HG02610 (cell line): Measurements from ENCODE around the gene TTF2.

ENCODE experiments used
- ATAC-seq: cut with Tn5 transposase; IDR thresholded peaks from one replicate; pipeline ENCODE4 v1.9.1; 2021; ENCODE audit warnings: mild to moderate bottlenecking, moderate library complexity; ENCODE audit not compliant: unreplicated experiment

TTF2 gene

DNA sequence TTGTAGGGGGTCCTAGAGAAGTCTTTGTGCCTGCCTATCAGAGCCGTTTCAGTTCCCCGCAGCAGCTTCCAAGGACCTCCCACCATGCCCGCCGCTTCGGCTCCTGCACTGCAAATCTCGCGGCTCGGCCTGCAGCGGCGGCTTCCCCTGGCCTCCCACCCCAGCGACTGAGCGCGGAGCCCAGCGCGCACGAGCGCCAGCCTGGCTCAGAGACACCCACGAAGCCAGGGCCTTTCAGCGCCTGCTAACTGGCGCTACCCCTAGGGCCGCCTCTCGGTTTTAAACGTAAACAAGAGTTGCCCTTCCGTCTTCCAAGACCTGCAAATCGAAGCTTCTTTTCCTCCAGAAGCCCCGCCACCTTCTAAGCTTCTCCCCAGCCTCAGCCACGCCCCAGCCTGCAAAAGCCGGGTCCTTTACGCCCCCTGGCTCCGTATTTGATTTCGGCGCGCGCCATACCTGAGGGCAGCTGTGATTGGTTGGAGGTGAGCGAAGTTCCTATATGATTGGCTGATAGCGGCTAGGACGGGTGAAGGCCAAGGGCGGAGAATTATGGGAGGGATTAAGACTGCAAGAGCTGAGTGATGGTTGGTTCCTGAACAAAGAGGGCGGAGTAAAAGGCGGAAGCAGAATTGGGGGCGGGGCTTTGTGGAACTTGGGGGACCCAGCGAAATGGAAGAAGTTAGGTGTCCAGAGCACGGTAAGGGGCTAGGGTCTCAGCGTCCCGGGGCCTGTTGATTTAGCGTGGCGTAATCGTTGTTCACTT is at the start of gene TTF2:
Gene TTF2 (plus strand): TSS at position 649 of the 763 bp plus-strand sequence. CDS start 21 bp downstream, at position 670.
- ATAC-seq, result peak; percentile 90

DNA sequence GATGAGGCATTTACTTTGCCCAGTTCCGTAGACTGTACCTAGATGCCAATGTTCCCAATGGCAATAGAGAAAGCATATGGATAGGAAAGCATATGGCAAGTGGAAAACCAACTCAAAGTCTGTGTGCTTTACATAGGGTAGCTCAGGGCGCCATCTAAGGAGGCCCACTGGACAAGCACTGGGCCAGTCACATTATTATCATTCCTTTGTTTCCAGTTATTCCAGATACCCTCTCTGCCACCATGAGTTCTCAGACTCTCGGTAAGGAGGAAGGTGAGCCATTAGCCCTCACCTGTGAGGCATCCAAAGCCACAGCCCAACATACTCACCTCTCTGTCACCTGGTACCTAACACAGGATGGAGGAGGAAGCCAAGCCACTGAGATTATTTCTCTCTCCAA is 48.8 kb upstream of the TTF2 start:
- no peak for ATAC-seq

DNA sequence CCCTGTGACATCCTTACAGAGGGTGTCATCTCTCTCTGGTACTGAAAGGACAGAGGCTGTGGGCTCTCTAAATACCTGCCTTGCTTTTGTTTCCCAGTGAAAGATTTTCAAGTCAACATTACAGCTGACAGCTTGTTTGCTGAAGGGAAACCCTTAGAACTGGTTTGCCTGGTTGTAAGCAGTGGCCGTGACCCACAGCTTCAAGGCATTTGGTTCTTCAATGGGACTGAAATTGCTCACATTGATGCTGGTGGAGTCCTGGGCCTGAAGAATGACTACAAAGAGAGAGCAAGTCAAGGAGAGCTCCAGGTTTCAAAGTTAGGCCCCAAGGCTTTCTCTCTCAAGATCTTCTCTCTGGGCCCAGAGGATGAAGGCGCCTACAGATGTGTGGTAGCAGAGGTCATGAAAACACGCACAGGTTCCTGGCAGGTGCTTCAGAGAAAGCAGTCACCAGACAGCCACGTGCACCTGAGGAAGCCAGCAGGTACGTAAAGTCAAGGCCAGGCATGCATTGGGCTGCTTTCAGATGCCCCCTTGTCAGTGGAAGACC is 46.7 kb upstream of the TTF2 start:
- ATAC-seq, result no peak

DNA sequence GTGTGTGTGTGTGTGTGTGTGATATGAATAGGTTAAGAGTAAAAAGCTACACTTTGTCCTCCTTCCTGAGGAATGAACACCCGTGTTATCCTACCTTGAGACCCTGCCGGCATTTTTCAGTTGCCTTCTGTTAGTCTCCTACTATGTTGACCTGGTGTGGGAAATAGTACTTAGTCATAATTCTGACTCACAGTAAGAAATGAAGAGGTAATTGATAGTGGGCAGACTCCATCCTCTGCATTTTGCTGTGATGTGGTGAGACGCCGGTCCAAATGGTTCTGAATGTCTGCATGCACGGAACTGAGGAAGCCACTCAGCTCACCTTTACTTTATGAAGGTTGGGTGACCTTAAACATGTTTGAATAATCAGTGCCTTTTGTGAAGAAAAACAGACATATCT is 45.9 kb upstream of the TTF2 start:
- no peak for ATAC-seq

DNA sequence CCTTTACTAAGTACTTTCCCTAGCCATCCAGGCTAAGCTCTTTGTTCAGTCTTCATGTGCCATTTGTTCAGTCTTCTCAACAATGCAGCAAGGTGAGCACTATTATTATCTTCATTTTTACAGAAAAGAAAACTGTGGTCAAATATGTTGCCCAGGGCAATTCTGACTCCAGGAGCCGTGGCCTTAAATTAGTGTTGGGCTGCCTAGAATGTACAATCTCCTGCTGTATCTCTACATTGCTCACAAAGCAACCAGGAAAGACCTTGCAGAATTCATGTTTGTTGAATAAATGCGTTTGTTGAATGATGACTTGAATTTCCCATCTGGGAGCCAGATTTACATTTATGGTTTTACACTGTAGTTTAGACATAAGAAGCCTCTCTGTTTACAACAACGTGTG is 44.4 kb upstream of the TTF2 start:
- no peak for ATAC-seq

DNA sequence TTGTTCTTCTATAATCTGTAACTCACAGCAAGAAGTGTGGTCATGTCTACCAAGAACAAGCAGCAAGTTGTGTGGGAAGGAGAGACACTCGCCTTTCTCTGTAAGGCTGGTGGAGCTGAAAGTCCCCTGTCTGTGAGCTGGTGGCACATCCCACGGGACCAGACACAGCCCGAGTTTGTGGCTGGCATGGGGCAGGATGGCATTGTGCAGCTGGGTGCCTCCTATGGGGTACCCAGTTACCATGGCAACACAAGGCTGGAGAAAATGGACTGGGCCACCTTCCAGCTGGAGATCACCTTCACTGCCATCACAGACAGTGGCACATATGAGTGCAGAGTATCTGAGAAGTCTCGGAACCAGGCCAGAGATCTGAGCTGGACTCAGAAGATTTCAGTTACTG is 43.1 kb upstream of the TTF2 start:
- no peak for ATAC-seq

DNA sequence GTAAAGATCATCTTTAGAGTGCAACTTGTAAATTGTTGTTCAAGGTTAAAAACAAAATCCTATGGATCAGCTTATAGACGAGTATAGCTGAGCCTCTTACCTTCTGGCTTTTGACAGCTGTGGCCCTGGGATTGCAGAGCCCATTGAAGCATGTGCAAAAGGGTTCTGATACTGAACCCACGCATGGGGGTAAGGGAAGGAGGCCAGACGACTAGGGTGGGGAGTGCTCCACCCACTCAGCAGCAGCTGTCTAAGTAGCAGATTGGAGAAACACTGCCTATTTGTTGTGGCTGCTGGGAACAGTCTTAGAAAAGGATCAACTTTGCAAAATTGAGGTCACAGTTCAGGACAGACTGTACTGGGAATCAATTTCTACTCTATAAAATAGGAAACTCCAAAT is 42.5 kb upstream of the TTF2 start:
- no peak for ATAC-seq

DNA sequence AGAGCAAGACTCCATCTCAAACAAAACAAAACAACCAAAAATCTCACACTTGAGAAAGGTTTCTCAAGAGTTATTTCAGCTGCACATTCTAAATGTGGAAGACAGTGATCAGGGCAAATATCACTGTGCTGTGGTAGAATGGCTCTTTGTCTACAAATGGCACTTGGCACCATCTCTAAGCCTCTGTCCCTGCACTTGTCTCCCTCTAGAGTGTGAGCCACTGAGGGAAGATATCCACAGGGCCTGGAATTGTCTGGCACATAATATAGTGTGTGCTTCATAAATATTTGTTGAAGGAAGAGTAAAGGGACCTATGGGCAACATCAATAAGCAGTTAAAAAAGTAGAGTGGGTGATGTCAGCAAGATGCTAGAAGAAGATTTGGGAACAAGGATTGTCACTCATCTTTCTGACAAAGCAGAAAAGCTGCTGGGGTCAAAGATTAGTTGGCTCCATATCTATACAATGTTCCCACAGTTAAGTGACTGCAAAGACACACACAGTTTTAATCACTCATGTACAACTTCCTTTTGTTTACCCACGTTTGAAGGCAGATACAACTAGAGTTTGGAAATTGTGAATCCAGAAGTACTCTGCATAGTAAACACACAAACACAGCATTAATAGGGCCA is 39.5 kb upstream of the TTF2 start:
- no peak for ATAC-seq

DNA sequence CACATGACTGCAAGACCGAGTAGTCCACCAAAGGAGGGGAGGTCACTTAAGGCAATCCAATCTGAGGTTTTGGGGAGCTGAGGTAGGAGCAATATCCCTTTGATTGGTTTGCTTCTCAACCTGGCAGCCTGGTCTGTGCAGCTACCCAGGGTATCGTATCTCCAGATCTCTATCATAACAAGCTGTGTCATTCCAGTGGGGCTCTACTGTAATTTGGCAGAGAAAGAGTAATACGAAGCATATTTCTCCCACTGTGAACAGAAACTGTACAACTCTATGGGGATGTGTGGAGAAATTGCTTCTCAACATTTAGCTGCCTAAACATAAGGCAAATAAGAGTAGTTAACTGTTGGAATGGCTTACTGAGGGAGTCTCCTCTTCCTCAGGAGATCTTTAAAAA is 38.0 kb upstream of the TTF2 start:
- no peak for ATAC-seq

DNA sequence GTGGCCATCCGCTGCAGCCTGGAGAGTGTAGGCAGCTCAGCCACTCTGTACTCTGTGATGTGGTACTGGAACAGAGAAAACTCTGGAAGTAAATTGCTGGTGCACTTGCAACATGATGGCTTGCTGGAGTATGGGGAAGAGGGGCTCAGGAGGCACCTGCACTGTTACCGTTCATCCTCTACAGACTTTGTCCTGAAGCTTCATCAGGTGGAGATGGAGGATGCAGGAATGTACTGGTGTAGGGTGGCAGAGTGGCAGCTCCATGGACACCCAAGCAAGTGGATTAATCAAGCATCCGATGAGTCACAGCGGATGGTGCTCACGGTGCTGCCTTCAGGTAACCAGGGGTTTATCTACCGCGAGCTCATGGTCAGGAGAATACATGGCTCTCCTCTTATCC is 34.6 kb upstream of the TTF2 start:
- no peak for ATAC-seq

DNA sequence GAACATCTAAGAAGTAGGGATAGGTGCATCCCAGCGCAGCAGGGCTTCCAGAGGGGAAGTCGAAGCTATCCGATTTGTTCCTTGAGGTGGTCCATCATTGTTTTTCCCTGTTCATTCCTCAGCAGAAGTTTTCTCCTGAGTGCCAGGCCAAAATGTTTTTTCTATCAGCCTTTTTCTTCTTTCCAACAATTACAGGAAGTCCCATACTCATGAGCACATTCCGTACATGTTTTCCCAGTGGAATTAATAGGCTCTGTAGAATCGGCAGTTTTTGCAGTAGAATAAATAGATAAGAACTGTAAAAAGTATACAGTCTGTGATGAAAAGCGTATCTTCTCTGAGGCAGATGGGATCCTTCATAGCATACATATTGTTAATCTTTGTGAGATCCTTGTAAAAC is 33.8 kb upstream of the TTF2 start:
- no peak for ATAC-seq

DNA sequence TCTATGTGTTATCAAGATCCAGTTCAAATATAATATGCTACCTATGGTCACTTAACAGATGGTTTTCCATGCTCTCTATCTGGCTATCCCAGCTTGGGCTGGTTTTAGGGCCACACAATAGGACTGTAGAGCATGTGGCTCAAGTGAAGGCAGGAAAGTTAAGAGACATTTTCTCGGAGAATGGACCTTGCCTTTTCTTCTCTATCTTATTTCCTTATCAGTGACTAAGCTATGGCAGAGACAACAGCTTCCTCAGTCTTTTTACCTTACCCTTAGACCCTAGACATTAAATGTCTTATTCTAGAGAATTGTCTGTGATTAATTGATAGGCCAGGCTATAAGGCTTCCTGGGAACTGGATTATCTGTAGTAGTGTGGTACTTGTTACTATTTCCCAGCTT is 30.4 kb upstream of the TTF2 start:
- no peak for ATAC-seq

DNA sequence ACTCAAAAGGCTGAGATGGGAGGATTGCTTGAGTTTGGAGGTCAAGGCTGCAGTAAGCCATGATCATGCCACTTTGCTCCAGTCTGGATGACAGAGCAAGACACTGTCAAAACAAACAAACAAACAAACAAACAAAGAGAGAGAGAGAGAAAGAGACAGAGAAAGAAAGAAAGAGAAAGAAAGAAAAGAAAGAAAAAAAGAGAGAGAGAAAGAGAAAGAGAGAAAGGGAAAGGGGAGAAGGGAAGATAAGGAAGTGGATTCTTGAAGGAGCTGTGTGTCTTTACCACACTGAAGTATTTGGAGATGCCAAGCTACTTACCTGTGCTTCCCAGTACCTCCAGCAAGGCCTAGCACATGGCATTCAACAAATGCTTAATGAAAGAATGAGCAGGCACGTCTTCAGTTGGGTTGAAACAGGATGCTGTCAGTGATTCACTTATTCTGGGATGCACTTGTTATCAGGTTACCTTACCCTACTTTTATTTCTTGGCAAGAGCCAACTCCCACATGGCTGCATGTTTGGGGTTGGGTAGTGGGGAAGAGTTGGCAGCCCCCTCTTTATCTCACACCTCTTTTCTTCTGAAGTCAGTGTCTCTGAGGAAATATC is 29.8 kb upstream of the TTF2 start:
- ATAC-seq, result no peak

DNA sequence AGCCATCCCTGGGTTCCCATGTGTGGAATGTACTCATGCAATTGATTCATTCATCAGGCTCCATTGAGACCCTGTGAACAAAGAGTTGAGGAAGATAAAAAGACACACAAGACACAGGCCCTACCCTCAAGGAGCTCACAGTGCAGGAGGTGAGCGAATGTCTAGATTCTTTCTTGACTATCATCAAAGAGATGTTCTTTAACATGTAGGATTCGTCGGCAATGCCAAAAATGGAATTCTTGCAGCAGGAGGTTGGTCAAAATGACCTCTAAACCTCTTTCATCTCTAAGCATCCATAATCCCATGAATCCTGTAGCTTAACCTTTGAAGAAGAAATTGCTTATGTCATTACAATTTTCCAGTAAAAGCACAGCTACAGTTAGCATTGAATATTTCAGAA is 27.9 kb upstream of the TTF2 start:
- ATAC-seq, result no peak

DNA sequence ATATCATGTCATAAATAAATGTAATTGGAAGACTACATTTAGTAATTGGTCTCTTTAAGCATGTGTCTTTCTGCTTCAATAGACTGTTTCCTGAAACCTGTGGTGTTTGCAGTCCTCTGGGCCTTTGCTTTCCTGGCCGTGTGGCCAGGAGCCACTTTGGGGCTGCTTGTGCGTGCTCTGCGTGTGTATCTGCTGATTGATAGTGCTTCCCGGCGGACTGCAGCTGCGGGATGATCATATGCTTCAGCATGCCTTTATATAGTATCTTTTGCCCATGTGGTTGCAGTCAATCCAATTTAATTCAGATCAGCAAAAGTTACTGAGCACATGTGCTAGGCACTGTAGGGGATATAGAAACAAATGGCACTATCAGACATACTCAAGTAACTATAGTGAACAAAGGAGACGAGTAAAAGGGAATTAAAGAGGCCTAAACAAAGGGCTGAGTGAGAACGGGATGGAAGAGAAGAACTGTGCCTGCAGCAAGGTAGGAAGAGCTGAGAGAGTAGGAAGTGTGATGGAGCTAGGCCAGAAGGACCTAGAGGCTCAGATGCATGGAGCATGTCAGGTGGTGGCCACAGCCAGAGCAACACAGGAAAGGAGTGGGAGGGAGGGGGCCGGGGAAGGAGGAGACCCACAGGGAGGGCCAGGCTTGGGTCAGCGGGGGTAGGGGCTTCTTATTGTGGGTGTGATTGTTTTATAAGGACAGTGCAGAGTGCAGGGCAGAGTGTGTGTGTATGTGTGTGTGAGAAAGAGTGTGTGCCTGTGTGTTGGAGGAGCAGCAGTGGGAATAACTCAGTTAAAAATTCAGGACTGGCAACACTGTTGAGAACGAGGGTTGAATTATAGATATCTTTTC is 27.2 kb upstream of the TTF2 start:
- ATAC-seq, result no peak

DNA sequence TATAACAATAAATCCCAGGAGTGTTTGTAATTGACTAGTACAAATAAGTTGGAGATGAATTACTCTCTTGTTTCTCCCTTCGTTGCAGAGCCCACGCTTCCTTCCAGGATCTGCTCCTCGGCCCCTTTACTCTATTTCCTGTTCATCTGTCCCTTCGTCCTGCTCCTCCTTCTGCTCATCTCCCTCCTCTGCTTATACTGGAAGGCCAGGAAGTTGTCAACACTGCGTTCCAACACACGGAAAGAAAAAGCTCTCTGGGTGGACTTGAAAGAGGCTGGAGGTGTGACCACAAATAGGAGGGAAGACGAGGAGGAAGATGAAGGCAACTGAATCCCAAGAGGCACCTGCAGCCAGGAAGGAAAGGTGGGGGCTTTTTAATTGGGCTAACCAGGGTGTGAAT is 26.4 kb upstream of the TTF2 start:
- ATAC-seq, result no peak

DNA sequence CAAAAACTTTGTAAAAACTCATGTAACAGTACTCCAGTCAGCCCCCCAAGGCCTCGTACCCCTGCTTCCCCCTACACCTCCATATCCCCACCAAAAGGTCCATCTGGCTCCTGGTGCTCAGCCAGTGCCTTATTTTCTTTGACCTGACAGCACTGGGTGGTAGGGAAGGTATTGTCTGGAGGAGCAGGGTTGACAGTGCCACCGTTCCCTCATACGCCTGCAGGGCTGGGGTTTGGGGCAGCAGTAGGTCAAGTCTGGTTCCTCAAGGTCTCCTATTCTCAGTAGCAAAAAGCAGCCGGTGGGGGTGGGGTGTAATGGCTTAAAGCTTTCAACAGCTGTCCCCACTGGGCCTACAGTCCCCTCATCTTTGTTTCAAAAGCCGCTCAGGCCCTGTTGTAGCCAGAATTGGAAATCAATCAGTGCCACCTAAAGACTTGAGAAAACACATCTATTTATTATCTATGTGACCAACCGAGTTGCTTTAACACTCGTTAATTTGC is 25.3 kb upstream of the TTF2 start:
- no peak for ATAC-seq

DNA sequence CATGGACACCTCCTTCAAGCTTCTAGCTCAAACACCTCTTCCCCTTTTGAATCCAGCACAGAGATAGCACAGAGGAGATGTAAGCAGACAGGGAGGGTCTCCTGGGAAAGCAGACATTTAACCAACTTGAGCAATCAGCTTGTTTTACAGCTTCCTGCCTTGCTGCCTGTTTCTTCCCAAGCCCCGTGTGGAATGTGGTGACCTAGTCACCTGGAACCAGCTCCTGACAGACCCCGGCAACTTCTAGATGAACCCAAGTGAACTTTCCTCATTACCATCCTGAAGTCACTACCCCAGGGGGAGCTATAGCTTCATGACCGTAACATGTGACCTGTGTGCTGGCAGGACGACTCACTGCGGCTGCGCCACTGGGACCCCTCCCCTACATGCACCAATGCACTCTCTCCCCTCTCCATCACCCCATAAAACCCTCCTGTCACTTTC is 24.1 kb upstream of the TTF2 start:
- no peak for ATAC-seq

DNA sequence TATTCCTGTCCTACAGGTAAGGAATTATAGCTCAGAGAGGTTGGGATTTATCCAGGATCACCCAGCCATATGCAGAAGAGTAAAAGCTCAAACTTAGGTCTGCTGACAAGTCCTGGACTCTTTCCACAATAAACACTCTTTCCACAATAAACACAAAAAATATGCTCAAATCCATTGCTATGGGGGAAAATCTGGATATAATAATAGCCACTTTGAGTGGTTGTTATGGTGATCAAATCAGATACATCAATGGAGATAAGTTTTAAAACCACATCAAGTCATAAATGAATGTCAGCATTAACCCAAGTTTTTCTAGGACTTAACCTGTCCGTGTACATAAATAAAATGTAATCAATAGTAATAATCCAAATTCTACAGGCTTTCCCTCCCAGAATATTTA is 22.3 kb upstream of the TTF2 start:
- no peak for ATAC-seq

DNA sequence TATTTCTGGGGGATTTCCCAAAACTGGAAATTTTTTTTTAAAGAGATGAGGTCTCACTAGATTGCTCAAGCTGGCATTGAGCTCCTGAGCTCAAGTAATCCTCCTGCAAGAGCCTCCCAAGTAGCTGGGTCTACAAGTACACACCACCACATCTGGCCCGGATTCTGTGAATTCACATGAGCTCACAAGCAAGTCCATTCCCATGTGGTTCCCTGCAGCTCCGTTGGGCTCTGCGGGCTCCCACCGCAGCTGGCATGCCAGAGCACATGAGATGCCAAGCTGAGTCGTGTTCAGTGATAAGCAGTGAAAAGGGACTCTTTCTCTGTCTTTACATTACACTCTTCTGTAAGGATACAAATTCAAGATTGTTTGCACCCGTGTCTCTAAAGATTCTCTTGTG is 21.9 kb upstream of the TTF2 start:
- no peak for ATAC-seq

DNA sequence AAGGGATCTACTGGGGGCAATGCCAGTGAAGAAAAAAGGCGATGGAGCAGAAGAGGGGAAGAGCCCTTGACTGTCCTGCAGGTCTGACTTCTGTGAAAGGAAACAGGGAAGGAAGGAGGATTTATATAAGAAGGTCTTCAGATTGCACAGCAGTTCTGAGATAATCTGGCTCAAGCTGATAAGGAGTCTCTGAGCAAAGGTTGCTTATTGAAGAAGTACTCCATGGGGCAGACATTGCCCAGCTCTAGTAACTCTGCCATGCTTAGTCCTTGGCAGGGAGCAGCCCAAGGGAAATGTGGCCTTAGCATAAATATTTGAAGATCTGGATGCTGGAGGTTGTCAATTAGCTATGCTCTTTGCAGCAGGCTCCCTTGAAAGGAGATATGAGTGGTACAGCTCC is 15.9 kb upstream of the TTF2 start:
- ATAC-seq, result no peak
